Endometrial microvascular endothelial cells (primary cell): ENCODE results near the gene MTMR3. TPM values are rescaled to one million over a fixed set of nuclear protein-coding genes. Genes with fewer than 3 reads are reported as not detected.

ENCODE experiments used
- in situ Hi-C: cut with HindIII; loops from 2 replicates; pipeline ENCODE4 v1.10.0; 2017; ENCODE audit warnings: low sequenced_read_pairs, low pct_unique_long_range_greater_than_20kb; ENCODE audit errors: inconsistent ontology term
- total RNA-seq: library from RNA; depleted of rRNA; stranded (reverse); fragments of >200 nt; gene quantifications from one replicate; pipeline ENCODE4 v1.2.3, GENCODE V29; 2015; ENCODE audit errors: inconsistent ontology term

The MTMR3 gene
- total RNA-seq, 1 donor from 2014 or later: 22.3 TPM

- in situ Hi-C loops: loop anchor here (25.0 kb wide), 1 partner anchor 201 kb away; no protein-coding TSS in a partner anchor
These were observed 105.7 kb downstream of the MTMR3 start for GRCh38 chr22:29988719-29989118.

DNA sequence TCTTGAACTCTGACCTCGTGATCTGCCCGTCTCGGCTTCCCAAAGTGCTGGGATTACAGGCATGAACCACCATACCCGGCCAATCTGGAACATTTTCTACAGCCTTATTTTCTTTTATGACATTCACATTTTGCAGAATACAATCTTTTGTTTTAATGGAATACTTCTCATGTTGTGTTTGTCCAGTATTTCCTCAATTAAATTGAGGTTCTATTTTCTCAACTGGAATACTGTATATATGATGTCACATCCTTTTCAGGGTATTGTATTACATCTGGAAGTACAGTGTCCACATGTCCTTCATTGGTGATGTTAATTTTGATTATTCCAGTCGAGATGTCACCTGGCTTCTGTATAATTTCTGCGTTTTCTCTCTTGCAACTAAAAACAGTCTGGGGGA, 106.5 kb downstream of the MTMR3 start:
- in situ Hi-C loops: loop anchor here (25.0 kb wide), 1 partner anchor 202 kb away; no protein-coding TSS in a partner anchor

- in situ Hi-C loops: loop anchor here (25.0 kb wide), 1 partner anchor 205 kb away; no protein-coding TSS in a partner anchor
These were observed 109.6 kb downstream of the MTMR3 start for GRCh38 chr22:29992341-29993275.

DNA sequence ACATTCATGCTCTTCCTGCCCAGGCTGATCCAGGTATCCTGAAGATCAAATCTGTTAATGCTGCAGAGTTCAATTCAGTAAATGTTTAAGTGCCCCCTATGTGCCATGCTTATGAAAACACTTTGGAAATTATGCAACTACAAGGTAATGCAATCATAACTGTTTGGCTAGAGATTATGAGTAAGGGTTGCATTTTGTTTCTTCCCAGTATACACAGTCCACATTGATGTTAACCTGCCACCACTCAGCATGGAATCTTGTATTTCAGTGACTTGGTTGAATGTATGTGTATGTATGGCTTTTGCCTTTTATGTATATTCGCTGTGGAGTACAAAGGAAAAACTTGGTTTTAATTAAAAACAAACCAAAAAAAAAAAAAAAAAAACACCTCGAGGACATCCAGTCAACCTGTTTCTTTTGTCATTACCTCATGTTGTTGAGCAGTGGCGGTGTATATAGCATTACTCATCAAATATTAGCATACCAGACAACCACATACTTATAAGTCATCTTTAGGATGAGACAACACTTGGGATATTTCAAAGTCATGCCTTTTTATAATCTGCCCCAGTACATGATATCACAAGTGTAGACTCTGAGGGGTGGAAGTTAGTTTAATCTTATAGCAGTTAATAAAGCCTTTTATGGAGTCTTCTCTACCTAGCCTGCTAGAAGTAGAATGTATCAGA, 111.2 kb downstream of the MTMR3 start:
- in situ Hi-C loops: loop anchor here (25.0 kb wide), 1 partner anchor 207 kb away; no protein-coding TSS in a partner anchor

- in situ Hi-C loops: loop anchor here (25.0 kb wide), 1 partner anchor 208 kb away; no protein-coding TSS in a partner anchor
These were observed 112.0 kb downstream of the MTMR3 start for GRCh38 chr22:29994943-29995342.

DNA sequence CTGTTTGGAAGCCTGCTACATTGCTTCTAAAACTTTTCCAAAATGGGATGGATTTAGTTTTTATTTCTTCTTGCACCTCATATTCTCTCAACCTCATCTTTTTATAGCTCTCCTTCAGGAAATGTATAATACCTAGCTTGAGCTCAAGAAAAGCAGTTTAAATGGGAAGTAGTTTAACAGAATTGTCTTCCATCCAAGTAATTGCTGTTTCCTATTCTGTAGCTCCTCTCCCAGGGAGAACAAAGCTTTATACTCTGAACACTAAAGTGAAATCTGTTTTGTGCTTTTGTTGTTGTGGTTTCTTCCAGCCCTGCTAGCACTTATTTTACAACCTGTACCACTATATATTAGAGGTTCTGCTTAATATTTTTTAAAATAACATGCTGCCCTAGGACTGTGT, 114.1 kb downstream of the MTMR3 start:
- in situ Hi-C loops: loop anchor here (25.0 kb wide), 1 partner anchor 210 kb away; no protein-coding TSS in a partner anchor

DNA sequence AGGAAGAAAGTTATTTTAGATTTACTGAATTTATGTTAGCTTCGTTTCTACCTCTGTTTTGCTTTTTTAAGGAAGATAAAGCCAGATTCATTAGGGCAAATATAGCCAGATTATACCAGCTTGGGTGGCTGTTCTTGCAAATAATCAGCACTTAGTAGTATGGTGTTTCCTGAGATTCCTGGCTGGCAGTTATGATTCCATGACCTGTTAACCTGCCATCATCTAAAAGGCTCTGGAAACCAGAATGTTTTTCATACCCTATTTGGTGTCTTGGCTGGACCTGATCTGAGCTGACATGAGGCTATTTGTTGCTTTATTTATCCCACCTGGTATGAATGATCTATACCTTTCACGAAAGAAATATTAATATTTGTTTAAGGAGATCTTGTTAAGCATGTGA, 114.5 kb downstream of the MTMR3 start:
- in situ Hi-C loops: loop anchor here (25.0 kb wide), 1 partner anchor 210 kb away; no protein-coding TSS in a partner anchor

GRCh38 chr22:29998627-29999384, 115.8 kb downstream of the MTMR3 start:
- in situ Hi-C loops: loop anchor here (25.0 kb wide), 1 partner anchor 212 kb away; no protein-coding TSS in a partner anchor

DNA sequence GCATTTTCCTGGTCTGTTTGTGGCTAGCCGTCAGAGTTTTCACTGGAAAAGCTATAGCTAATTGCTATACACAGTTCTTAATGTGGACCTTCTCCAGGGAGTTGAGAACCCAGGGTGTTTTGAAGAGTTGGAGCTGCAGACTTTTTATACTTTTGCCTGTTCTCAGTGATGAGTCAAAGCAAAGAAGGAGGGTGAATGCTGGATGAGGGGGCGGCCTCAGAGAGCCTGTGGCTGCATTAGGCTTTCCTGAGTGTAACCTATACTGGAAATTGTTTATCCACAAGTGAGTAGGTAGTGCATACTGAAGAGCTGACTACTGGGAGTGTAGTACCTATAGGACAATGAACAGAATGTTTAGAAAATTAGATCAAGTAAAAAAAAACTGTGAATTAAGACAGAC, 117.6 kb downstream of the MTMR3 start:
- in situ Hi-C loops: no loop called here

GRCh38 chr22:30001459-30001858, 118.5 kb downstream of the MTMR3 start:
- in situ Hi-C loops: no loop called here

DNA sequence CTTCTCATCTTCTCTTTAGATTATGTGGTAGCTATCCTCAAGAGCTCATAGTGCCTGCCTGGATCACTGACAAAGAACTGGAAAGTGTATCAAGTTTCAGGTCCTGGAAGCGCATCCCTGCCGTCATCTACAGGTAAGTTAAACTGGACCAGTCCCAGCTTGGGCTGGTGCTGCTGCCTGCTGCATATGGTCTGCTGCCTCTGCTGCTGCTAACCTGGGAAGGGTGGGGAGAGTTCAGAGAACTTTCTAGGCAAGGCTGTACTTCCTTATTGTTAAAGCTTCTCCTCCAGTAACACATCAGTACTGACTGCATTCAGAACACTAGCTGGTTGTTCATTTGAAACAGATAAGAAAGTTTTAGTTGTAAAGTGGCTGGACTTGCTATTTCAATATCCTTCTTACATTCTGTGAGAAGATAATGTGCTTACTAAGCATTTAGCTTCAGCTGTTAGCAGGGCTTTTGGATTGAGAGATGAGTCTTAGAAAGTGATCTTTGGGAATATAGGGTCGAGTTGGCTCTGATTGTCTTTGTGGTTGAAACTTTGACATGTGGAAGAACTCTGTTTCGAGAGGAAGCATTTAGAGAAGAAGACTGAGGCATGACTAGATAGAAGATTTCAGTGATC, 120.0 kb downstream of the MTMR3 start:
- in situ Hi-C loops: no loop called here

DNA sequence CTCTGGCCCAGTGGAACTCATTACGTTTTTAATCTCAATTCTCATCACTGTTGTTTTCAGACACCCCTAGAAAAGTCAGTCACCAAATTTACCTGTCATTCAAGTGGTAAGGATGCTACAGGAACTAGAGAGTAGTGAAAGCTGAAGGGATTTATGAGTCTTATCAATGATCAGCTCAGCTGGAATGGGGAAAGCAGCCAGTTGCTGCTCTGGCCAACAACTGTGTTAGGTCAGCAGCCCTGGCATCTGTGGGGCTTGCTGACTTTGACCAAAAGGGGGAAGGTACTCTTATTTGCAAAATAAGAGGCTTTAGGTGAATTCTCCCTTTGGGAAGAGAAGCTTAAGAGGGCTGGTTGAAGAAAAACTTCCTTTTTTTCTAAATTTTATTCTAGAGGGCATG, 121.1 kb downstream of the MTMR3 start:
- in situ Hi-C loops: no loop called here

- in situ Hi-C loops: no loop called here
These were observed 121.7 kb downstream of the MTMR3 start for GRCh38 chr22:30004694-30005093.

DNA sequence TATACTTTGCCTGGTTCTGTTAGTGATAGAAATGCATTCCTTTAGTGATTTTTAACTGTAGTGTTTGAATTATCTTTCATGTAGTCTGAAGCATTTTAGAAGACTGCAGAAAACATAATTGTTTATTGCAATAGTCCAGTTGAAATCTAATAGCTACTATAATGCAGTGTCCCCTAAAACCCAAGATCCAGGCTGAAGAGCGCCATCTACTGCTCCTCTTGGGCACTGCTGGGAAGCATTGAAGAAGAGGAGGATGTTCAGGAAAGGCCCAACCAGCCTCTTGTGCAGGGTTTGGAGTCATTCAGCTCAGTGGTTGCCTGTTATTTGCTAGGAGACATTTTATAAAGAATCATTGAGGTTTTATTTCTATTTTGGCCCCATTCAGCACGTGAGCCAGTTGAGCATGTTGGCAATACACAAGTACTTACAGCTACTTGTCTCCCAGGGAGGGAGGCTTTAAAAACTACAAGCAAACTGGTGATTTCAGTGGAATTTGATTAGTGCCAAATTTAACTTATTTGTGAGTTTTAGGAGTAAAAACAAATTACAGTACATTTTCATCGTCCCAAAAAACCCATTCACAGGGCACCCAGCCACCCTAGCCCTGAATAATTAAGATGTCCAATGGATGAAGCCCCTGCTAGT, 122.4 kb downstream of the MTMR3 start:
- in situ Hi-C loops: no loop called here

- in situ Hi-C loops: no loop called here
These were observed 124.4 kb downstream of the MTMR3 start for GRCh38 chr22:30007361-30007760.

GRCh38 chr22:30008401-30008800, 125.4 kb downstream of the MTMR3 start:
- in situ Hi-C loops: no loop called here

- in situ Hi-C loops: no loop called here
These were observed 126.5 kb downstream of the MTMR3 start for GRCh38 chr22:30009478-30009877.

DNA sequence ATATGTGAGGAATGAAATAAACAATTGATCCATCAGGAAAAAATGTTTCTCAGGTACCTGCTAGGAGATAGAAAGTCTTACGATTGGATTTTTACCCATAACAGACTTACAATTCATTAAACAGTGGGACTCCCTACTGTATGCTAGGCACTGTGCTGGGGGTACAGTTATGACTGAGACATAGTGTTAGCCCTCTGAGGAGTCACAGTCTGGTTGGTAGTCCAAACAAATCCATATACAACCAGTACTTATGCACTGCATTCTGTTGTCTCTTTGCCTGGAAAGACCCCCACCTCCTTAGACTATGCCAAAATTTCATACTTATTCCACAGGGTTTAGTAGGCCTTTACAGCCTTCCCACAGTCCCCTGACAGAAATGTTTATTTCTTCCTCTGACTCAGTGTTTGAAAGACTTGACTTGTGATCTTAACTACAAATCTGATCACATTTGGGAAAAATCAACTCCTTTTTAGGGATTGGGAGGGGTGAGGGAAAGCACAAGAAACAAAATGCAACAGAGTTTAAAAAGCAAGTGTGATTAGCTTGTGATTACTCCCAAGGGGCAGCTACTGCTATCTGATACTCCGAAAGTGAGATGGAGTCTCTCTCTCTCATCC, 127.9 kb downstream of the MTMR3 start:
- in situ Hi-C loops: no loop called here
